Stimulated activated CD4-positive, alpha-beta T cell treated with anti-CD3 and anti-CD28 coated beads, Interleukin-15, amount 100 ng/mL, for 48 hours (primary cell): Measurements from ENCODE around the gene CLEC10A.
"Not testable (repeated sequence)": the region's sequence is repeated elsewhere in the genome, so short reads cannot be mapped to it uniquely, and the experiment has no call there.

Source experiments
- DNase-seq, 2 donors: peaks; one replicate each; pipeline ENCODE4 v3.0.0-alpha.2; 2020; ENCODE audit warnings: low read depth in 2 of 2

The CLEC10A gene

GRCh38 chr17:7072406-7072805 is 7.6 kb downstream of the CLEC10A start:
- DNase-seq: no peak

GRCh38 chr17:7070712-7071111 is 9.3 kb downstream of the CLEC10A start:
- no peak for DNase-seq

DNA sequence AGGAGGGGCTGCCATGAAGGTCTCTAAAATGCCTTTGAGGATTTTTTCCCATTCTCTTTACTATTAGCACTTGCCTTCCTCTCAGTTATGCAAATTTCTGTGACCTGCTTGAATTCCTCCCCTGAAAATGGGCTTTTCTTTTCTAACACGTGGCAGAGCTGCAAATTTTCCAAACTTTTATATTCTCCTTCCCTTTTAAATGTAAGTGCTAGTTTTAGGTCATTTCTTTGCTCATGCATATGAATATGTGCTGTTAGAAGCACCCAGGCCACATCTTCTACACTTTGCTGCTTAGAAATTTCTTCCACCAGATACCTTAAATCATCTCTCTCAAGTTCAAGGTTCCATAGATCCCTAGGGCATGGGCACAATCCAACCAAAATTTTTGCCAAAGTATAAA is 11.8 kb downstream of the CLEC10A start:
- DNase-seq: no peak

- no peak for DNase-seq
Measured at GRCh38 chr17:7067198-7067597, 12.9 kb downstream of the CLEC10A start.

DNA sequence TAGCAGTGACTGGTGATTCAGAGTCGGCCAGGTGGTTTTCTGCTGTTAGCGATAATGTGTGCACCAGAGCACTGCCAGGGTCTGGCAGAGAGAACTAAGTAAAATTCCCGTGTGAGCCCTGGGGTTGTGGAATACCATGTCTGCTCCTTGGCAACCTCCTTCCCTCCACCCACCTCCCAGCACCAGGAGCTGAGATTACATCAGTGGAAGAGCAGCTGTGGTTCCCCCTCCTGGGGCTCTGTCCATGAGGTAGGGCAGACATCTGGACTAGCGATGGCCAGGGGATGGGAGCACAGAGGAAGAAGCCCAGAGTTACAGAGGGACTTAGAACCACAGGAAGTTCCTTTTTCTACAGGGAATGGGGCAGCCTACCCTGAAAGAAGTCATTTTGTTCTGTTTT is 15.8 kb downstream of the CLEC10A start:
- DNase-seq: no peak

- no peak for DNase-seq
Measured at GRCh38 chr17:7063518-7064094, 16.4 kb downstream of the CLEC10A start.

DNA sequence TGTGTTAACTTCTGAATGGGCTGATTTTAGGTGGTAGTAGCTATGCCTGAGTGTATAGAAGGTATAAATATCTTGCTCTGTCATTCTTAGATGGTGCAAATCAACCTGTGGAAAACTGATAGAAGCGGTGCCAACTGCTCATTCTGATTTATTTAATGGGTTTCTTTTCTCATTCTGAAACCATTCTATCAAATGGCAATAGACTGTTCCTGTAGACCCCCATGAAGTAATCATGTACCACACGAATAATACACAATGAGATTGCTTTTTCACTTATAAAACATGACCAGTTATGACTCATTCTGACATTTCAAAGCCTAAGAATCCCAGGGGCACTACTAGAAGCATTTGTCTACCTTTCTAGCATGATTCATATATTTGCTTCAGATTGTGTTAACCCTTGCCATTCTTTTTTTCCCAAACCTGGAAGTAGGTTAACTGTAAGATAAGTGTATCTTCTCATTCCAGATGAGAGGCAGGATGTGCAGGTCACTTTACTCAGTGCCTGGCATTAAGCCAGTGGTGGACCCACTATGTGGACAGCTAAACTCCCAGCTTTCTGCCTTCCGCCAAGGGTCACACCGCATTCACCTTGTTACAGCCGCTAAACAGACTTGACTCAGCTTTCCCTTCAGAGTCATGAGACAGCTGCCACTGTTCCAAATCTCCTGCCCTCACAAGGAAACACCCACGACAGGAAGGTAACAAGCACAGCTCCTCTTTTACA is 19.7 kb downstream of the CLEC10A start:
- DNase-seq: no peak

- no peak for DNase-seq
Measured at GRCh38 chr17:7058831-7059447, 21.1 kb downstream of the CLEC10A start.

- DNase-seq: no peak
Measured at GRCh38 chr17:7056386-7056785, 23.7 kb downstream of the CLEC10A start.

DNA sequence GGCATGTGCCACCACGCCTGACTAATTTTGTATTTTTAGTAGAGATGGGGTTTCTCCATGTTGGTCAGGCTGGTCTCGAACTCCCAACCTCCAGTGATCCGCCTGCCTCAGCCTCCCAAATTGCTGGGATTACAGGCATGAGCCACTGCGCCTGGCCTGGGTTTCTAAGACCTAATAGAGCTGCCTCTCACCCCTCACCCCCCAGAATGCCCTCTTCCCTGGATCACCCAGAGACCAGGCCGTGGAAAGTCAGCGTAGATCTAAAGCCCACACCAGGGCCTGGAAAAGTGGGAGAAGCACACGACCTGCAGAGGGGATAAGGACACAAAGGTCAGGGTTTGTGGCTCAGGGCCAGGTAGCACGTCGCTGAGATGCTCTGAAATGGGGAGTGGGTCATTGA is 29.5 kb downstream of the CLEC10A start:
- not testable (repeated sequence) for DNase-seq

DNA sequence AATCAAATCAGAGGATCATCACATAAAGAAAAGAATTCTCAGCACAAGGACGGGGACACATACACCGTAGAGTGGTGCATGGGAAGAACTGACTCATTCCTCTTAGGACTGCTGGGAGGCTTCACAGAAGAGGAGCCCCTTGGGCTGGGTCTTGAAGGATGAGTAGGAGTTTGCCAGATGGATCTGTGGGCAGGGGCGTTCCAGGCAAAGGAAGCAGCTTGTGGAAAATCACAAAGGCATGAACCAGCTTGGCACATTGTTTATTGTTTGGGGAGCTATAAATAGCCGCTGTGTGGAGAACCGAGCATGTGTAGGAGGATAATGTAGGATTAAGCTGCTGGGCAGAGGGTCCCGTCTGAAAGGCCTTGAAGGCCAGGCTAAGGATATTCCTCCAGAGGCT is 31.1 kb downstream of the CLEC10A start:
- no peak for DNase-seq

- no peak for DNase-seq
Measured at GRCh38 chr17:7047566-7047965, 32.5 kb downstream of the CLEC10A start.

DNA sequence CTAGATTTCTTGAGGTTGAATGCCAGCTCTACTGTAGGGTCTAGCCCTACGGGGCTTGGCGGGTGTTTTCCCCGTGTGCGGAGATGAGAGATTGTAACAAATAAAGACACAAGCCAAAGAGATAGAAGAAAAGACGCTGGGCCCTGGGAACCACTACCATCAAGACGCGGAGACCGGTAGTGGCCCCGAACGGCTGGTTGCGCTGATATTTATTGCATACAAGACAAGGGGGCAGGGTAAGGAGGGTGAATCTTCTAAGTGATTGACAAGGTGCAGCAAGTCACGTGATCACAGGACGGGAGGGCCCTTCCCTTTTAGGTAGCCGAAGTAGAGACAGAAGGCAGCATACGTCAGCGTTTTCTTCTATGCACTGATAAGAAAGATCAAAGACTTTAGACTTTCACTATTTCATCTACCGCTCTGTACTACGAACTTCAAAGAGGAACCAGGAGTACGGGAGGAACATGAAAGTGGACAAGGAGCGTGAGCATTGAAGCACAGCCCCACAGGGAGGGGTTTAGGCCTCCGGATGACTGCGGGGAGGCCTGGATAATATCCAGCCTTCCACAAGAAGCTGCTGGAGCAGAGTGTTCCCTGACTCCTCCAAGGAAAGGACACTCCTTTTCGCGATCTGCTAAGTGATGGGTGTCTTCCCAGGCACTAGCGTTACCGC is 33.2 kb downstream of the CLEC10A start:
- peak in 1 of 2 donors; percentile 64 for DNase-seq

DNA sequence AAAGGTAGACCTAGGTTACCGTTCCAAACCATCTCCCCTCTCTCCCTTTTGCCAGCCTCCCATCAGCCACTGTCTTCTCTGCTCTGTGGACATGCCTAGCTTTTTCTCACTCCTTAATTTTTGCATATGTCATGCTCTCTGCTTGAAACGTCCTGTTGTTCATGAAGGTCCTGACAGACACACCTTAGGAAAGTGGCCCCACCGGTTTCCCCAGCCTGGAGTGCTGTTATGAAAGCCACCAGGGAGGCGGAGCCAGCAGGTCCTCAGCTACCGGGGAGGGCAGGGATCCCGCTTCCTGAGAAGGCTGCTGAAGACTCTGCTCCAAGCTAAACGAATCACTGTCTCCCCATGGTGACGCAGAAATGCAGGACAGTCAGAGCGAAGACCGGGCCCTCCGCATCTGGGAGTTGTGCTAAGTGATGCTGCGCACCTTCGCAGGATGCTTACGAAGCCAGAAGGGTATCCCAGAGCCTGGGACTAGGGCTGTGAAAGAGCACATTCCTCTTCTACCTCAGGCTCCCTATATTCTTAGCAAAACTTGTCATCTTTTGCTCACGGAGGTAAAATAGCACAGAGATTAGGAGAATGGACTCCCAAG is 33.8 kb downstream of the CLEC10A start:
- DNase-seq: no peak

DNA sequence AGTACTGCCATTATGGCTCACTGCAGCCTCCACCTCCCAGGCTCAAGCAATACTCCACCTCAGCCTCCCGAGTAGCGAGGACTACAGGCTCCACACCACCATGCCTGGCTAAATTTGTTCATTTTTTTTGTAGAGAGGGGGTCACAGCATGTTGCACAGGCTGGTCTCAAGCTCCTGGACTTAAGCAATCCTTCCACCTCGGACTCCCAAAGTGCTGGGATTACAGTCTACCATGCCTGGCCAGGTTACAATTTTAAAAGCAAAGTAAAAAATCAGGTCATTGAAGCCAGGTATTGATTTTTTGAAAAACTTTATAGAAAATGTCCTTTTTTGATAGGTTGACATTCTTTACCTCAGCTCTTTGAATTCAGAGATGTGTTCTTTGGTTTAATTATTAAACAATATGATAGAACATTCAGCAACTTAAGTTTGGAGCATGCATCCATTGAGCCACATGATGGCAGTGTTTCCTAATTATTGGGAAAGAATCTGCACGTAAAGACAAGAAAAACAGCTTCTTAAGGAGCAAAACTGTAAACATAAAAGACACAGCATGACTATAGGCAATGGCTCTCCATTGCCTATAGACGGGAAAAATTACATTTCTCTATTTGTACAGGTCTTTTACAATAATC is 34.4 kb downstream of the CLEC10A start:
- DNase-seq: no peak

GRCh38 chr17:7043497-7044198 is 36.4 kb downstream of the CLEC10A start, which contains the start of gene SLC16A11:
TSS of gene SLC16A11 (minus strand) at chr17:7044092. CDS start at chr17:7043513, 579 bp downstream.
- DNase-seq: no peak

GRCh38 chr17:7043182-7043496 is 36.9 kb downstream of the CLEC10A start:
- no peak for DNase-seq

- no peak for DNase-seq
Measured at GRCh38 chr17:7042501-7043181, 37.4 kb downstream of the CLEC10A start.

GRCh38 chr17:7041607-7042500 is 38.2 kb downstream of the CLEC10A start:
- DNase-seq: no peak

GRCh38 chr17:7039832-7040231 is 40.2 kb downstream of the CLEC10A start:
- DNase-seq: no peak
